Measurements from ENCODE around the gene CCDC85A.

GRCh38 chr2:56134861-56135260, 48.9 kb upstream of the CCDC85A start:
- TF ChIP-seq SRF (IDR thresholded peaks at IDR 0.05; ENCODE audit: low read depth) (no peak), CTCF (IDR thresholded peaks at IDR 0.05 in 2 of 3, conservative IDR thresholded peaks at IDR 0.05 in 1 of 3; ENCODE audit: borderline replicate concordance in 1 of 3, insufficient read depth in 1 of 3, low read depth in 2 of 3, low read length in 2 of 3) (no peak)

Data from HCT116 (cell line).